ENCODE data around the gene KCTD14.
"Not testable (repeated sequence)": the region's sequence is repeated elsewhere in the genome, so short reads cannot be mapped to it uniquely, and the experiment has no call there.

The KCTD14 gene

DNA sequence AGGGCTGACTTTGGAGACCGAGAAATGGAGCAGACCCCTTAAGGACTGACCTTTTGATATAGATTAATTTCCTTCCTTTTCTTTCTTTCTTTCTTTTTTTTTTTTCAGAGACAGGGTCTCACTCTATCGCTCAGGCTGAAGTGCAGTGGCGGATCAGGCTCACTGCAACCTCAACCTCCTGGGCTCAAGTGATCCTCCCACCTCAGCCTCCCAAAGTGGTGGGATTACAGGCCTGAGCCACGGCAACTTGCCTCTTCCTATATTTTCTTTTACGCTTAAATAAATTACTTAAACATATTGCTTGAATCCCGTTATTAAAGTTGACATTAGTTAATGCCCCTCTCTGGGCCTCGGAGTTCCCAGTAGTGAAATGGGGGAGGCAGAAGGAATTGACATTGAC lies 350 bp upstream of the KCTD14 start:
- DNase-seq (ENCODE audit: low read depth in 2 of 2): no peak

DNA sequence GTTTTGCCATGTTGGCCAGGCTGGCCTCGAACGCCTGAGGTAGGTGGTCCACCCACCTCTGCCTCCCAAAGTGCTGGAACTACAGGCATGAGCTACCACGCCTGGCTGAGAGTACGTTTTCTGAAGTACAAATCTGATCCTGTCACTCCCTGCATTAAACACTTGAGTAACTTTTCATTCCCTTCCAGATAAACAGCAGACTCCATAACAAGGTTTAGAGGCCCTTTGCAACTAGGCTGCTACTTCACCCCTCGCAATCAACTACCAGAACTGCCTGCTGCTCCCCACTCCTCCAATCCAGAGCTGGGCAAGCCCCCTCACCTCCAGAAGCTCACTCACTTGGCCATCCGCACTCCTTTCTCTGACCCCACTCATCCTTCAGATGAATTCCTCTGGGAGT lies 1.5 kb downstream of the KCTD14 start:
- DNase-seq (ENCODE audit: low read depth in 2 of 2): no peak

DNA sequence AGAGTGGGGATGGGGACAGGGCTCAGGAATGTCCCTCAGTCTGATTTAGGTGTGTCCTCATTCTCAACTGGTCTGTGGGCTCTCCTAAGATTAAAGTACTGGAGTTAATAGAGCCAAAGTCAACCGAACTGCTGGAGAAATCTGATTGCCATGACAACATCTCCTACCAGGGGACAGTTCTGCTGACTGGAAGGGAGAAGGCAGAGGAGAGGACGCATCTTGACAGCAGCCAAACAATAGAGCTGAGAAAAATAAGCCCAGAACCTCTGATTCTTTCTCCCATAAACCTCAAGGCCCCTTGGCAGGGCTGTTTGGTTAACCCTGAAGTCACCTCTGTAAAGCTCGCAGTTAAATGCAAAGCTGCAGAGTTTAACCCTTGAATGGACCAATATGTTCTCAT lies 2.8 kb downstream of the KCTD14 start:
- no peak for DNase-seq (ENCODE audit: low read depth in 2 of 2)

DNA sequence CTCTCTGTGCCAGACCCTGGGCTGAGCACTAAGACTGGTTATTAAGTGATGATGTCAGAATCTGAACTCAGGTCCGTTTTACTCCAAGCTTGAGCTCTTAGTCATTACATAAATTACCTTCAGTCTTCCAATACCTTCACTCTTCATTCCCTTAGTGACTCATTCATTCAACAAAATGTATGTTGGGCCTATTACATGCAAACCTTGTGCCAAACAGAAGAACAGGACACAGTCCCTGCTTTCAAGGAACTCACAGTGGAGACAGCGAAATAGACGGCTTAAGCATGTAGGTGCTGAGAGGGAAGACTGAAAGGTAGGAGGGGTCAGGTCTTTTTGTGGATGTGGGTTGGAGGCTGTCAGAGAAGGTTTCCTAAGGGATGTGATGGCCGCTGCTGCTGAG lies 3.3 kb downstream of the KCTD14 start:
- no peak for DNase-seq (ENCODE audit: low read depth in 2 of 2)

DNA sequence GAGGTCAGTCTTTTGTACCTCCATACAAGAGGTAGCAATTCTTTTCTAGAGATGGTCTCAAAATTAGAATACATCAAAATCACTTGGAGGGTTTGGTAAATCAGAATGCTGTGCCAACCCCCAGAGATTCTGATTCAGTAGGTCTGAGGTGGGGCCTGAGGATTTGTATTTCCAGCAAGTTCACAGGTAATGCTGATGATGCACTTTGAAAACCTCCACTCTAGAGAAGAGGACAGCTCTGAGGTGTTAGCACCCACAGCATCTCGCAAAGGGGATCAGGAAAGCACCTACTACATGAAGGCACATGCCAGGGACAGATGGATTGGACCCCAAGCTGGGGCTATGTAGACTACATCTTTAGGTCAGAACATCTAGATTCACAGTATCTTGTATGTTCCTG lies 7.2 kb downstream of the KCTD14 start:
- no peak for DNase-seq (ENCODE audit: low read depth in 2 of 2)

DNA sequence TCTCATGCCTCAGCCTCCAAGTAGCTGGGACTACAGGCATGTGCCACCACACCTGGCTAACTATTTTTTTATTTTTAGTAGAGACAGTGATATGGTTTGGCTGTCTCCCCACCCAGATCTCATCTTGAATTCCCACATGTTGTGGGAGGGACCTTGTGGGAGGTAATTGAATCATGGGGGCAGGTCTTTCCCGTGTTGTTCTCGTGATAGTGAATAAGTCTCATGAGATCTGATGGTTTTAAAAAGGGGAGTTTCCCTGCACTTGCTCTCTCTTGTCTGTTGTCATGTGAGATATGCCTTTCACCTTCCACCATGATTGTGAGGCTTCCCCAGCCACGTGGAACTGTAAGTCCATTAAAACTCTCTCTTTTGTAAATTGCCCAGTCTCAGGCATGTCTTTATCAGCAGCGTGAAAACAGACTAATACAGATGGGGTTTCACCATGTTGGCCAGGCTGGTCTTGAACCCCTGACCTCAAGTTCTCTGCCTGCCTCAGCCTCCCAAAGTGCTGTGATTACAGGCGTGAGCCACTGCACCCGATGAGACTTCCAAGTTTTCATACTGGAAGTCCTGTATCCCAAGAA lies 8.0 kb downstream of the KCTD14 start:
- not testable (repeated sequence) for DNase-seq (ENCODE audit: low read depth in 2 of 2)

DNA sequence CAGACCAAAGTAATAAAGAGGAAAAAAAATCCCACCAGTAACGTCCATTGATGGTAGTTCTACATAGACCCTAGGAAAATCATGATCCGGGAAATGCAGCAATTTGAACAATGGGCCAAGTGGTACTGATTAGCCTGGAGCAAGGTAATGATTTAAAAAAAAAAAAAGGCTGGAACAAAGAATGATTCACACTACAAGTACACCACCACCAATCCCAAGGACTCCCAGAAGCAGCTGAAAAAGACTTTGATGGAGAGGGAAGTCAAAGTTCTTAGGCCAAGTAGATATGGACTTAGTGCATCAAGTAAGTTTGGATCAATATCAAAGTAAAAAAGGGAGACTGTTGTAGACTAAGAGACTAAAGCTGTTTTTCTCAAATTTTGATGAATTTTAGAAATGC lies 11.8 kb downstream of the KCTD14 start:
- DNase-seq (ENCODE audit: low read depth in 2 of 2): no peak

DNA sequence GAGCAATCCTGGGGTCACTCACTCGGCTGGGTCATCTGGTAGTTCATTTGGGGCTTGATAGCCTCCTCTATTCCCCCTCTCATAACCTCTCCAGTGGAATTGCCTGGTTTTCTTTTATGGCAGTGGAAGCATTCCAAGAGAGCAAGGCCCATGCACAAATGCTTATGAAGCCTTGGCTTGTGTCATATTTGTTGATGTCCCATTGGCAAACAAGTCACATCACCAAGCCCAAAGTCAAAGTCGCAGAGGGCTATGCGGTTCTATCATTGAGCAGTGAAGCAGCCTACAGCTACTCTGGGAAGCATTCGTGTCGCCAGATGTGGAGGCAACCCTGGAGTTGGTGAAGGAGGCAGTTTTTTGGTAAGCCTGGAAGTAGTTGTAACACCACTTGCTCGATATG lies 12.3 kb downstream of the KCTD14 start:
- DNase-seq (ENCODE audit: low read depth in 2 of 2): no peak

DNA sequence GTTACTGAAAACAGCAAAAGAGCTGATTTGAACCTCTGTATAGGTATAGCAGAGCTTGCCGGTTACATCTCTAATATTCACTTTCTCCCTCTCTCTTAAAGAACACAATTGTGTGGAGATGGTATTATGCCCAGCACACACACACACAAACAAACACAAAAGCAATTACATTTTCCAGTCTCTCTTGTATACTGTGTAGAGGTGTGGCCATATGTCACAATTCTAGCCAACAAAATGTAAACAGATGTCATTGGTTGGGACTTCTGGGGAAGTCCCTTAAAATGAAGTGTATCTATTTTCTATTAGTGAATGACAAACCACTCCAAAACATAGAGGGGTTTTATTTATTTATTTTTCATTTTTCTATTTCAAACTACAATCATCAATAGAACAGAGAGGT lies 12.8 kb downstream of the KCTD14 start:
- DNase-seq (ENCODE audit: low read depth in 2 of 2): no peak

DNA sequence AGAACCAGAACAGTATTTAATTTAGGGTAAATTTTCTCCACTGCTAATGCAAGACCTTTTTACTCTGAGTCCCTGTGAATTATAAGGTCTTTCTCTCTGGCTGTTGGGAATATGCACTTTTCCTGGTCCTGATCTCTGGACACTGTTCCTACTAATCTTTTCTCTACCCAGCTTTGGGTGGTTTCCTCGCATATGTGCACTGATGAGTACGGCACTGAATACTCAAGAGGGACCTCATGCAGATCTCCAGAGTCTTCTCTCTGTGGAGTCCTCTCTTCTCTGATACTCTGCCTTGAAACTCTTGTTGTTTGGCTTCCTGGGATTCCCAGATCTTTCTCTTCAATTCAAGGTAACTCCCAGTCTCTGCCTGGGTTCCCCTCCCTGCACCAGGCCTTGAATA lies 14.0 kb downstream of the KCTD14 start:
- no peak for DNase-seq (ENCODE audit: low read depth in 2 of 2)

DNA sequence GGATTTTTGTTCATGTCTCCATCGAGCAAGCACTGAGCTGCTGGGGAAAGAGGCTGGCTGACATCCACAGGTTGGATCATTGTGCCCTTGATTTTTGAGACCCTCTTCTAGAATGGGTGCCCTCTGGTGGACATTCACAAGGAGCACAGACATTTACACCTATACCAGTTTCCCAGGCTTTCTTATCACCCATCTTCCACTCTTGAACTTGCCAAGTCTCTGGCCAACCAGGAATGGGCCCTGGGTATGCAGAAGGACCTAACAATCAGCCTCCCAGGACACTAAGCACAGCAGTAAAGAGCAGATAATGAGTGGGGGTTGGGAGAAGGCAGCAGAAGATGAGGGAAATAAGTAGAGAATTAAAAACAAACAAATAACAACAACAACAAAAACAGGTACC lies 22.9 kb downstream of the KCTD14 start:
- peak in 1 of 2 donors; percentile 7 for DNase-seq (ENCODE audit: low read depth in 2 of 2)

DNA sequence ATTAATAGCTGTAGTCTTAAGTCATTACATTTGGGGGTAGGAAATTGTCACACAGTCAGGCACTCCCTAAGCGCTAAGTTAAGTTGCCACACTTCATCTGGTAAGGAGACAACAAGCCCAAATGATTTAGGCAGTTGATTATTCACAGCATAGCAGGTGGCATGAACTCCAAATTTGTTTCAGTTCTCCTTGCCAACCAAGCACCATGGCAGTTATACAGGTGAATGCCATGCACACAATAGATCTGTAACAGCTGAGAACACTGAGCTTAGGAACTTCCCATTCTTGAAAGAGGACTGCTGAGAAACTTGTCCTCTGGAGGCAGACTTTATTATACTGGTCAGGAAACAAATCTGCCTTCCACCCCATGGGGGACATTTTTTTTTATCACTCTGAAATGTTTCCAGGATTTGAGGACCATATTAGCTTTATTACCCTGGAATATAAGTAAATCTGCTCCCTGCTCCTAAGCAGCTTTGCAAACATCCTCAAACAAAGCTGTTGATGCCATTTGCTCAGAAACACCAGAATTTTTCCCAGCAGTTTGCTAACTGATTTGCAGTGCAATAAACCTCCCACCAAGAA lies 23.5 kb downstream of the KCTD14 start:
- no peak for DNase-seq (ENCODE audit: low read depth in 2 of 2)

DNA sequence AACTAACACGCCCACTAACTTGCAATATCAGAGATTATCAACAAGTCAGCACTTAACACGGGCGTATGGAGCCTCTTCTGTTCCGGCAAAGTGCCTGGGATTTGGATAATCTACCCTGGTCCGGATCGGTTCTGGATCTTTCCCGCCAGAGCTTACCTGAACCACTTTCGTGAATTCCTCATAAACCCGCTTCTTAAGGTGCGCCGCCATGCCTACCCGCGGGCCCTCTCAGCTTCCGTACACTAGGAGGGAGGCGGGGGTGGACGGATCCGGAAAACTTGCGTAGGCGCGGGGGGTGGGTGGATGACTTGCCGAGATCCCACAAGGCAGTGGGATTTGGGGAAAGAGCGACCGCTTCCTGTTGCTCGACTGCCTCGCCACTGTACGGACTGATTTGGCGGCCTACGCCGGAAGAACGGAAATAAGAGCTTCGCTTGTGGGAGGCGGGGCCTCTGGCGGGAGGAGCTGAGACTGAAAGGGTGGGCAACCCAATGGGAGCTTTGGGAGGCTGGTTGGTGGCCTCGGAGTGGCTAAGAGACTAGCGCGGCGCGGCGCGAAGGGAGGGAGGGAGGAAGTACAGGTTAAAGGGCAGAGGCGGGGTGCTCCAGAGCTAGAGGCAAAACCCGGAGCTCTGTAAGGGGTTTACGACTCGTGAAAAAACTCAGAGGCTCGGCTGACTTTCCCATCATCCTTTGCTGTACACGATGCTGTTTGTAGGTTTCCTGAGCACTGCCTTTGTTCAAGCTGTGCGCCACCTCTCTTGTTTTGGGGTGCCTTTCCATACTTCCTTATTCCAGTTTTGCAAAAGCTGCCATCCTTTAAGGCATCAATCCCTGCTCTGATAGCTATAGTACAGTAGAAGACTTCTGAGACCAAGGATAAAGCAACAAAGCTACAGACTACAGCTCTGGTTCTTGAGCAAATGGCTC lies 28.4 kb downstream of the KCTD14 start, which contains the start of gene INTS4:
TSS of gene INTS4 (minus strand) at position 235 of the 929 bp plus-strand sequence. CDS start at position 210, 25 bp downstream.
- peak; percentile 91 to 96 for DNase-seq (ENCODE audit: low read depth in 2 of 2)

DNA sequence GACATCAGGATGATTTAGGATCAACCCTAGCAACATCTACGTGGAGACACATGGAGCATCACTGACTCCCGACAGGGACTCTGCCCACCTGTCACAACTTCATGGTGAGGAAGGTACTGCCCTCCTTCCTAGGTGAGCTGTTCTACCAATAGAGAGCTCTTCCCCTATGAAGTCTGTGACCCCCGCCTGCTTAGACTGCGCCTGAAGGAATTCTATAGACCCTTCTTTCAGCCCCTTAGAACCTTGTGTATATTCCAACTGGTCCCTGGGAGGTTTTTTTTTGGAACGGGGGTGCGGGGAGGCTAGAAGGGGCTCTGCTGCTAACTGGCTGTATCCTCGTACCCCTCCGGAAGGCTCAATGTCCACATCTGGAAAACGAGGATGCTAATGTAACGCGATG lies 29.2 kb downstream of the KCTD14 start:
- DNase-seq (ENCODE audit: low read depth in 2 of 2): no peak

DNA sequence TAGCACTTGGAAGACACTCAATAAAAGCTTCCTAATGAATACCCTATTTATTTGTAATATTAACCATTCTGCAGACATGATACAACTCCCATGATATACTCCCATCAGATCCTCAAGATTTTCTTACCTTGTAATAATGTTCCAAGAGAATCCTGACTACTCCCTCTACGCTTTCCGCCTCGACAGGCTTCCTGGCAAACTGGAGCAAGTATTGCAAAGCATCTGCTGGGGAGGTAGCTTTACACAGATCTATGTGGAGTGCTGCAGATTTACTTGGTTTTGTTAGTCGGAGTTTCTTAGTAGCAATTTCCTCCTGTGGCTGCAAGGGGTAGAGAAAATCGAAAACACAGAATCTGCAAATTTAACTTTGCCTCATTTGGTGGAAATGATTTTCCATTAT lies 32.1 kb downstream of the KCTD14 start:
- DNase-seq (ENCODE audit: low read depth in 2 of 2): no peak

DNA sequence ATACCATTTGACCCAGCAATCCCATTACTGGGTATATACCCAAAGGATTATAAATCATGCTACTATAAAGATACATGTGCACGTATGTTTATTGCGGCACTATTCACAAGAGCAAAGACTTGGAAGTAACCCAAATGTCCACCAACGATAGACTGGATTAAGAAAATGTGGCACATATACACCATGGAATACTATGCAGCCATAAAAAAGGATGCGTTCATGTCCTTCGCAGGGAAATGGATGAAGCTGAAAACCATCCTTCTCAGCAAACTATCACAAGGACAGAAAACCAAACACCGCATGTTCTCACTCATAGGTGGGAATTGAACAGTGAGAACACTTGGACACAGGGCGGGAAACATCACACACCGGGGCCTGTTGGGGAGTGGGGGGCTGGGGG lies 36.6 kb downstream of the KCTD14 start:
- DNase-seq (ENCODE audit: low read depth in 2 of 2): not testable (repeated sequence)

DNA sequence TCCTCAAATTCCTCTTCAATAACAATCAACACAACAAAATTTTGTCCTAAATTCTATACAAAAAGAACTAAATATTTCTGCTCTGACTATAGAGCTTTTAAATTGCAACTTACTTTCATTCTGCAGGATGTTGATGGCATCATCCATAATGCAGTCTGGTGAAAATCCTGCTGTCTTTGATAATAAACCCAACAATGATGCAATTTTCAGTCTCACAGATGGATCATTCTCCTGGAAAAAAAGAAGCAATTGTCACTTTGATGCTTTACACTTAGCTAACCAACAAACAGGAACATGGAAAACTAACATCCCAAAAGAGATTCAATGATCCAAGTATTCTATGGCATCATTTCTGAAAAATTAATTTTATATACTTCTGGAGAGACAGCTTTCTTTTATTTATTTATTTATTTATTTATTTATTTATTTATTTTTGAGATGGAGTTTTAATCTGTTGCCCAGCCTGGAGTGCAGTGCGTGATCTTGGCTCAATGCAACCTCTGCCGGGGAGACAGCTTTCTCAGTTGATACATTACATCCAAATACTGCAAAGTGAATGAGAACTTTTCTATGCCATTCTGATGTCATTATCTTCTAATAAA lies 41.6 kb downstream of the KCTD14 start:
- no peak for DNase-seq (ENCODE audit: low read depth in 2 of 2)

DNA sequence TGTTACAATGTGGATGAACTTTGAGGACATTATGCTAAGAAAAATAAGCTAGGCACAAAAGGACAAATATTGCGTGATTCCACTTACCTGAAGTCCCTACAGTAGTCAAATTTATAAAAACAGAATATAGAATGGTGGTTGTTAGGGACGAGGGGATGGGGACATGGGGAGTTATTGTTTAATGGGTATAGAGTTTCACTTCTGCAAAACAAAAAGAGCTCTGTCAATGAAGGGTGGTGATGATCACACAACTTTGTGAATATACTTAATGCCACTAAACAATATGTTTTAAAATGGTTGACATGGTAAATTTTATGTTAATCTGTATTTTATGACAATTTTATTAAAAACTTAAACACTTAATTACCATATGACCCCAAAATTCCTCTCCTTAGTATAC lies 54.7 kb downstream of the KCTD14 start:
- no peak for DNase-seq (ENCODE audit: low read depth in 2 of 2)

DNA sequence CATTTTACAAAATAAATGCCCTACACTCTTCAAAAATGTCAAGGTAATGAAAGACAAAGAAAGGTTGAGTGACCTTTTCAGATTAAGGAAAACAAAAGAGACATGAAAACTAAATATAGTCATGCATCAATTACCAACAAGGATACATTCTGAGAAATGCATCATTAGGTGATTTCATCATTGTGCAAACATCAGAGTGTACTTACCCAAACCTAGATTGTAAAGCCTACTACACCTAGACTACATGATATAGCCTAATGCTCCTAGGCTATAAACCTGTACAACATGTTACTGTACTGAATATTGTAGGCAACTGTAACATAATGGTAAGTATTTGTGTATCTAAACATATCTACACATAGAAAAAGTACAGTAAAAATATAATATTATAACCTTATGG lies 55.3 kb downstream of the KCTD14 start:
- no peak for DNase-seq (ENCODE audit: low read depth in 2 of 2)

DNA sequence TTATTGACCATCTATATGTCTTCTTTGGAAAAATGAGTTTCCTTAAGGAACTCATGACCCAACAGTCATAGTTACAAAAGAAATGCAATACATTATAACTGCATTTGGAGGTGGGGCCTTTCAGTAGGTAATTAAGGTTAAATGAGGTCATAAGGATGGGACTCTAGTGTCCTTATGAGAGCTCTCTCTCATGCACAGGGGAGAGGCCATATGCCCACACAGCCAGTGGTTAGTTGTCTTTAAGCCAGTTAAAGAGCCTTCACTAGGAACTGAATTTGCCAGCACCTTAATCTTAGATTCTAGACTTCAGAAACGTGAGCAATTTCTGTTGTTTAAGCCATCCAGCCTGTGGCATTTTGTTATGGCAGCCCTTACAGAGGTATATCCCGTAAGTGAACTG lies 56.0 kb downstream of the KCTD14 start:
- no peak for DNase-seq (ENCODE audit: low read depth in 2 of 2)

DNA sequence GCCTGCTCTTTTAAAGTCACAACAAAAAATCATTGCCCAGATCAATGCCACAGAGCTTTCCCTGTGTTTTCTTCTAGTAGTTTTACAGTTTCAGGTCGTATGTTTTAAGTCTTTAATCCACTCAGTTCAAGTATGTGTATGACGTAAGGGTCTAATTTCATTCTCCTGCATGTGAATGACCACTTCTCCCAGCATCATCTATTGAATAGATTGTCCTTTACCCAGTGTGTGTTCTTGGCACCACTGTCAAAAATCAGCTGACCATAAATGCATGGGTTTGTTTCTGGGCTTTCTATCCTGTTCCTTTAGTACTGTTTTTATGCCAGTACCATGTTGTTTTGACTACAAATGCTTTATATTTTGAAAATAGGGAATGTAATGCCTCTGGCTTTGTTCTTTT lies 56.7 kb downstream of the KCTD14 start:
- DNase-seq (ENCODE audit: low read depth in 2 of 2): no peak

Measured in stimulated activated CD8-positive, alpha-beta memory T cell treated with anti-CD3 and anti-CD28 coated beads, Interleukin-2, amount 100 ng/mL, for 1 hour (primary cell).